GM12878 (cell line): ENCODE data around the gene PROP1. TPM values are rescaled to one million over a fixed set of nuclear protein-coding genes. Genes with fewer than 3 reads are reported as not detected.
"Not testable (repeated sequence)": the region's sequence is repeated elsewhere in the genome, so short reads cannot be mapped to it uniquely, and the experiment has no call there.

Source experiments
- ATAC-seq: fragments of 200-7000 bp; cut with Tn5 transposase; 3 replicates; pipeline ENCODE4 v1.9.1; 2020; ENCODE audit warnings: mild to moderate bottlenecking, moderate library complexity
- BruUV-seq: library from RNA; stranded (reverse); fragments of 400-500 nt; replicated peaks from 2 replicates; lab custom pipeline; 2021; lab: Mats Ljungman, UMichigan
- CTCF ChIA-PET: fragments of 300-600 bp; sonication (Branson Sonifier 250); formaldehyde crosslinking; extraction: SDS; loops from one replicate; lab custom pipeline; 2021; ENCODE audit warnings: inconsistent platforms; lab: Yijun Ruan, JAX
- POLR2A ChIA-PET: fragments of 350-600 bp; formaldehyde crosslinking; extraction: SDS; loops from one replicate; lab custom pipeline; 2021; ENCODE audit warnings: inconsistent platforms; lab: Charles Lee
- RAD21 ChIA-PET: fragments of 300-600 bp; sonication (Branson Sonifier 250); formaldehyde crosslinking; loops from one replicate; lab custom pipeline; 2023; ENCODE audit warnings: antibody characterized with exemption; ENCODE audit not compliant: unreplicated experiment; lab: Charles Lee
- SMC1A ChIA-PET: fragments of 300-600 bp; sonication (Branson Sonifier 250); formaldehyde crosslinking; loops from one replicate; lab custom pipeline; 2023; ENCODE audit not compliant: unreplicated experiment, uncharacterized antibody; lab: Charles Lee
- DNase-seq: peaks from one replicate; pipeline ENCODE4 v3.0.0-alpha.2; 2011; ENCODE audit warnings: low read depth, low spot score
- FAIRE-seq: peaks from 3 replicates; lab custom pipeline; 2011; peaks lifted over from hg19 to GRCh38; lab: Jason Lieb, UNC
- H2AFZ ChIP-seq: 2 replicates; pipeline ENCODE4 v1.6.0; 2011; ENCODE audit warnings: low read depth, low read length, control low read depth; ENCODE audit not compliant: control insufficient read depth
- H3K27ac ChIP-seq: 2 replicates; pipeline ENCODE4 v1.5.1; 2011; ENCODE audit warnings: control low read depth; ENCODE audit not compliant: control insufficient read depth, insufficient read depth
- H3K27me3 ChIP-seq, 2 experiments: replicated peaks in 1 of 2; 2 replicates each; pipeline versions ENCODE4 v1.6.0 to v1.6.1; 2011; ENCODE audit warnings: low read length in 1 of 2; ENCODE audit not compliant: control insufficient read depth in 2 of 2, insufficient read depth in 2 of 2
- H3K36me3 ChIP-seq, 2 experiments: 2 replicates each; pipeline ENCODE4 v1.5.1; 2011; ENCODE audit warnings: low read length in 1 of 2; ENCODE audit not compliant: control insufficient read depth in 2 of 2, insufficient read depth in 2 of 2
- H3K4me1 ChIP-seq: 2 replicates; pipeline ENCODE4 v1.6.1; 2011; ENCODE audit warnings: mild to moderate bottlenecking, low read length, moderate library complexity, mixed read lengths; ENCODE audit not compliant: control insufficient read depth, insufficient read depth
- H3K4me2 ChIP-seq: 2 replicates; pipeline ENCODE4 v1.6.0; 2011; ENCODE audit warnings: control low read depth; ENCODE audit not compliant: control insufficient read depth, insufficient read depth
- H3K4me3 ChIP-seq: fragments of 200-600 bp; sonication (generic); 2 replicates; pipeline ENCODE4 v1.5.1; 2016
- H3K79me2 ChIP-seq: 2 replicates; pipeline ENCODE4 v1.6.0; 2011; ENCODE audit warnings: low read length; ENCODE audit not compliant: control insufficient read depth, insufficient read depth
- H3K9ac ChIP-seq: 2 replicates; pipeline ENCODE4 v1.8.0; 2011; ENCODE audit warnings: low read length, control low read depth, mixed read lengths; ENCODE audit not compliant: control insufficient read depth, insufficient read depth
- H3K9me3 ChIP-seq: replicated peaks from 3 replicates; pipeline ENCODE4 v1.5.1; 2011; ENCODE audit warnings: mild to moderate bottlenecking, low read length; ENCODE audit not compliant: control insufficient read depth, insufficient read depth
- H4K20me1 ChIP-seq: 2 replicates; pipeline ENCODE4 v1.6.0; 2011; ENCODE audit not compliant: control insufficient read depth, insufficient read depth
- HDGF ChIP-seq: fragments of 450-650 bp; IDR thresholded peaks from 2 replicates; pipeline ENCODE4 v1.6.1; 2016; ENCODE audit warnings: antibody characterized with exemption
- NR2C2 ChIP-seq: IDR thresholded peaks from 2 replicates; pipeline ENCODE4 v1.6.1; 2011; ENCODE audit warnings: borderline replicate concordance, low read depth; ENCODE audit not compliant: control insufficient read depth, insufficient read length
- PBX3 ChIP-seq: IDR thresholded peaks from 2 replicates; pipeline ENCODE4 v1.6.1; 2011; ENCODE audit warnings: mild to moderate bottlenecking, low read depth, low read length, moderate library complexity; ENCODE audit not compliant: insufficient replicate concordance
- RELB ChIP-seq: fragments of 450-650 bp; IDR thresholded peaks from 2 replicates; pipeline ENCODE4 v1.6.1; 2017; ENCODE audit warnings: low read depth, mild to moderate bottlenecking, moderate library complexity
- ZNF687 ChIP-seq: fragments of 450-650 bp; IDR thresholded peaks from 2 replicates; pipeline ENCODE4 v1.6.1; 2017; ENCODE audit warnings: mild to moderate bottlenecking, moderate library complexity
- WGBS: methylation state at CpG from one replicate; pipeline ENCODE4 v1.1.6; 2016; ENCODE audit warnings: low lambda C conversion rate; ENCODE audit not compliant: insufficient replicate concordance, insufficient coverage; ENCODE audit errors: missing lambda C conversion rate; 5-methylcytosine and 5-hydroxymethylcytosine counted together
- in situ Hi-C: fragments of 300-500 bp; cut with MboI; formaldehyde crosslinking; loops from 9 replicates; pipeline ENCODE4 v1.14.3; 2018; ENCODE audit warnings: mixed read lengths
- intact Hi-C: fragments of 100-400 bp; cut with micrococcal nuclease; formaldehyde crosslinking; loops from one replicate; pipeline ENCODE4 v1.14.2; 2022; ENCODE audit not compliant: unreplicated experiment
- polyA plus RNA-seq, 11 experiments: library from polyadenylated mRNA; depleted of rRNA in 4 of 11; unstranded in 6 of 11; stranded (reverse) in 5 of 11; fragments of >200 nt; fragmentation: Nextera tagmentation in 4 of 11; fragmentation: Illumina TruSeq in 1 of 11; extraction: Ambion mirVana in 4 of 11; extraction: Trizol in 1 of 11; gene quantifications; 1 replicate in 1 of 11; 2 replicates in 10 of 11; pipeline versions ENCODE4 v1.2.1 to v1.2.3, GENCODE V29; 2011 to 2016; ENCODE audit warnings: inconsistent platforms in 2 of 11, missing spikeins in 2 of 11, low read depth in 1 of 11
- total RNA-seq, 4 experiments: library from RNA; depleted of rRNA in 3 of 4; stranded (reverse); fragments of >200 nt in 3 of 4; fragmentation: Illumina TruSeq in 1 of 4; extraction: Trizol in 1 of 4; gene quantifications; 2 replicates each; pipeline versions ENCODE4 v1.2.1 to v1.2.3, GENCODE V29; 2013 to 2021

The PROP1 gene
- total and polyA plus RNA-seq, 10 of the 15 experiments (the other 5 are each of a cell fraction or from before 2014, with no cell fraction given) = not detected

- no TSS peak for BruUV-seq
- H3K36me3 ChIP-seq = no peaks in the 10 kb centered on the region
- WGBS = 47% methylated on average over 4 of the region's 4 CpGs
- FAIRE-seq (no peak), DNase-seq (no peak), ATAC-seq (no peak)
- H3K4me3 ChIP-seq = no peak overlapping the region
- H3K79me2 ChIP-seq = no peaks in the 10 kb centered on the region
- H2AFZ ChIP-seq = no peak overlapping the region
- ChIA-PET RAD21 (no interaction called here), POLR2A (no interaction called here), SMC1A (no interaction called here), CTCF (no interaction called here)
- intact Hi-C loops = no loop called here
- TF ChIP-seq PBX3 (no peak), RELB (no peak), HDGF (no peak), NR2C2 (no peak), ZNF687 (no peak)
- no peak overlapping the region for H3K4me2 ChIP-seq
- H3K4me1 ChIP-seq = no peaks in the 10 kb centered on the region
- H3K9me3 ChIP-seq = no peaks in the 10 kb centered on the region
- H3K27ac ChIP-seq = no peak overlapping the region
- no peaks in the 10 kb centered on the region for H3K27me3 ChIP-seq
- in situ Hi-C loops = no loop called here
- H3K9ac ChIP-seq = no peak overlapping the region
- H4K20me1 ChIP-seq = no peaks in the 10 kb centered on the region
Measured at GRCh38 chr5:177972613-177973012, 23.4 kb downstream of the PROP1 start.

DNA sequence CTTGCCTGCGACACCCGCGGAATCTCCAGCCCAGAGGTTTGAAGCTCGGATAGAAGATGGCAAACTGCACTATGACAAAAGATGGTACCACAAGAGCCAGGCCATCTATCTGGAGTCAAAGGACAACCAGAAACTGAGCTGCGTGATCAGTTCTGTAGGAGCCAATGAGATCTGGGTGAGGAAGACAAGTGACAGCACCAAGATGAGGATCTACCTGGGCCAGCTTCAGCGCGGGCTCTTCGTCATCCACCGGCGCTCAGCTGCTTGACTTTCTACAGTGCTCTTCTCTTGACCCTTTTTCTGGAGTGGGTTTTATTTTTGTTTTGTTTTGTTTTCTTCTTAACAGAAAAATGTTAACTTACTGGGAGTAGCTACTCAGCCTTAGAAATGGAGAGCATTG is 24.0 kb downstream of the PROP1 start:
- H4K20me1 ChIP-seq, H3K36me3 ChIP-seq, H3K4me2 ChIP-seq, H3K27me3 ChIP-seq, H3K79me2 ChIP-seq, H3K4me1 ChIP-seq, FAIRE-seq, in situ Hi-C loops, H3K9me3 ChIP-seq, H3K4me3 ChIP-seq, ATAC-seq, intact Hi-C loops, POLR2A ChIA-PET, H2AFZ ChIP-seq, RAD21 ChIA-PET, H3K27ac ChIP-seq, BruUV-seq, DNase-seq, H3K9ac ChIP-seq, SMC1A ChIA-PET: not testable (repeated sequence)
- CTCF ChIA-PET = interaction anchor here (0.8 kb wide), 1 partner anchor 104 kb away, joined by 3 read pairs; no protein-coding TSS in a partner anchor
- 93% methylated on average over 10 of the region's 10 CpGs for WGBS
